ENCODE data around the gene VANGL2. TPM values are rescaled to one million over a fixed set of nuclear protein-coding genes. Genes with fewer than 3 reads are reported as not detected.

Gene VANGL2
- total and polyA plus RNA-seq, 9 donors: 5.6 to 18.4 (median 9.7) TPM

- intact Hi-C loops (cut with DNase I): no loop called here
- Histone ChIP-seq H3K9me3 (no peaks in the 10 kb centered on the region), H3K36me3 (no peaks in the 10 kb centered on the region), H3K27me3 (no peaks in the 10 kb centered on the region), H3K27ac (no peak overlapping the region), H3K4me3 (no peak overlapping the region), H3K4me1 (ENCODE audit: insufficient read depth) (no peaks in the 10 kb centered on the region)
- no peak for DNase-seq
- WGBS, 3 donors: 69 to 78% (median 78%) methylated on average over 8 of the region's 8 CpGs
- TF ChIP-seq CTCF (IDR thresholded peaks at IDR 0.05) (no peak), POLR2A (IDR thresholded peaks at IDR 0.05) (no peak), EP300 (IDR thresholded peaks at IDR 0.05) (no peak)
These were observed 40.1 kb upstream of the VANGL2 start for GRCh38 chr1:160360227-160360695.

GRCh38 chr1:160361199-160361598, 39.2 kb upstream of the VANGL2 start:
- intact Hi-C loops (cut with DNase I): no loop called here
- TF ChIP-seq POLR2A (IDR thresholded peaks at IDR 0.05): no peak
- TF ChIP-seq CTCF (IDR thresholded peaks at IDR 0.05): no peak
- TF ChIP-seq EP300 (IDR thresholded peaks at IDR 0.05): no peak
- Histone ChIP-seq H3K9me3 (no peaks in the 10 kb centered on the region), H3K27me3 (no peaks in the 10 kb centered on the region), H3K4me3 (no peak overlapping the region), H3K4me1 (ENCODE audit: insufficient read depth) (no peaks in the 10 kb centered on the region), H3K27ac (no peak overlapping the region), H3K36me3 (no peaks in the 10 kb centered on the region)
- 65 to 76% (median 75%) methylated on average over 2 of the region's 2 CpGs for WGBS, 3 donors
- no peak for DNase-seq

- no peaks in the 10 kb centered on the region for H3K27me3 ChIP-seq
- H3K36me3 ChIP-seq: no peaks in the 10 kb centered on the region
- no peaks in the 10 kb centered on the region for H3K4me1 ChIP-seq (ENCODE audit: insufficient read depth)
- TF ChIP-seq CTCF (IDR thresholded peaks at IDR 0.05) (no peak), EP300 (IDR thresholded peaks at IDR 0.05) (no peak), POLR2A (IDR thresholded peaks at IDR 0.05) (no peak)
- no peak for DNase-seq
- H3K9me3 ChIP-seq: no peaks in the 10 kb centered on the region
- no peak overlapping the region for H3K27ac ChIP-seq
- intact Hi-C loops (cut with DNase I): no loop called here
- H3K4me3 ChIP-seq: no peak overlapping the region
- WGBS, 3 donors: 62 to 81% (median 76%) methylated on average over 4 of the region's 4 CpGs
These were observed 38.6 kb upstream of the VANGL2 start for GRCh38 chr1:160361814-160362167.

GRCh38 chr1:160362168-160362957, 38.0 kb upstream of the VANGL2 start:
- H3K27ac ChIP-seq: no peak overlapping the region
- WGBS, 3 donors: 69 to 73% (median 70%) methylated on average over 9 of the region's 9 CpGs
- TF ChIP-seq CTCF (IDR thresholded peaks at IDR 0.05) (no peak), EP300 (IDR thresholded peaks at IDR 0.05) (no peak), POLR2A (IDR thresholded peaks at IDR 0.05) (no peak)
- H3K4me1 ChIP-seq (ENCODE audit: insufficient read depth): no peaks in the 10 kb centered on the region
- no peaks in the 10 kb centered on the region for H3K36me3 ChIP-seq
- no peak overlapping the region for H3K4me3 ChIP-seq
- no peaks in the 10 kb centered on the region for H3K9me3 ChIP-seq
- H3K27me3 ChIP-seq: no peaks in the 10 kb centered on the region
- DNase-seq: no peak
- intact Hi-C loops (cut with DNase I): no loop called here

Data from ovary (tissue), 9 donors.